Neural cell (in vitro differentiated cells): ENCODE measurements around the gene MINDY4. TPM values are rescaled to one million over a fixed set of nuclear protein-coding genes. Genes with fewer than 3 reads are reported as not detected.

Experiments used
- H2AFZ ChIP-seq: fragments of 200-600, 300-800 bp; sonication (generic), shearing (Covaris generic); 2 replicates; pipeline ENCODE4 v1.6.0; 2014; ENCODE audit warnings: low read depth, mild to moderate bottlenecking, antibody characterized with exemption, low read length, moderate library complexity
- H3F3A ChIP-seq: fragments of 200-600 bp; shearing (Covaris generic); 2 replicates; pipeline ENCODE4 v1.6.1; 2016; ENCODE audit warnings: mild to moderate bottlenecking, moderate library complexity, mixed read lengths, antibody characterized with exemption, low read length; ENCODE audit not compliant: insufficient read depth, poor library complexity, severe bottlenecking
- H3K27ac ChIP-seq: fragments of 200-600, 300-800 bp; sonication (generic), shearing (Covaris generic); 2 replicates; pipeline ENCODE4 v1.5.1; 2014; ENCODE audit warnings: mild to moderate bottlenecking, low read length, moderate library complexity
- H3K27me3 ChIP-seq: fragments of 300-800, 200-600 bp; sonication (generic), shearing (Covaris generic); 2 replicates; pipeline ENCODE4 v1.6.0; 2014; ENCODE audit warnings: mild to moderate bottlenecking, low read depth, low read length, moderate library complexity; ENCODE audit not compliant: insufficient read depth
- H3K36me3 ChIP-seq: fragments of 300-800, 200-600 bp; sonication (generic), shearing (Covaris generic); 2 replicates; pipeline ENCODE4 v1.5.1; 2014; ENCODE audit warnings: mild to moderate bottlenecking, antibody characterized with exemption, low read length, moderate library complexity; ENCODE audit not compliant: insufficient read depth
- H3K4me2 ChIP-seq: fragments of 300-800, 200-600 bp; sonication (generic), shearing (Covaris generic); 2 replicates; pipeline ENCODE4 v1.6.0; 2014; ENCODE audit warnings: mild to moderate bottlenecking, low read length
- H3K4me3 ChIP-seq: fragments of 300-800, 200-600 bp; sonication (generic), shearing (Covaris generic); 2 replicates; pipeline ENCODE4 v1.5.1; 2014; ENCODE audit warnings: mild to moderate bottlenecking, low read length, moderate library complexity
- H3K79me2 ChIP-seq: fragments of 200-600 bp; shearing (Covaris generic); replicated peaks from 2 replicates; pipeline ENCODE4 v1.6.0; 2014; ENCODE audit warnings: mild to moderate bottlenecking, low read length, moderate library complexity; ENCODE audit not compliant: insufficient read depth
- H3K9ac ChIP-seq: fragments of 300-800, 200-600 bp; sonication (generic), shearing (Covaris generic); 2 replicates; pipeline ENCODE4 v1.6.1; 2016; ENCODE audit warnings: mild to moderate bottlenecking, low read length, mixed read lengths
- H3K9me2 ChIP-seq: fragments of 200-600 bp; shearing (Covaris generic); 2 replicates; pipeline ENCODE4 v1.6.1; 2016; ENCODE audit warnings: mild to moderate bottlenecking, low read length, mixed read lengths; ENCODE audit not compliant: insufficient read depth
- H3K9me3 ChIP-seq: fragments of 200-600, 300-800 bp; sonication (generic), shearing (Covaris generic); 2 replicates; pipeline ENCODE4 v1.6.1; 2016; ENCODE audit warnings: mild to moderate bottlenecking, mixed run types, low read length, moderate library complexity, mixed read lengths
- H4K20me1 ChIP-seq: fragments of 200-600 bp; shearing (Covaris generic); 2 replicates; pipeline ENCODE4 v1.6.1; 2016; ENCODE audit warnings: mild to moderate bottlenecking, mixed run types; ENCODE audit not compliant: insufficient read depth
- CTCF ChIP-seq: fragments of 450-650 bp; IDR thresholded peaks from 2 replicates; pipeline ENCODE4 v1.5.1; 2014; ENCODE audit warnings: antibody characterized with exemption, mild to moderate bottlenecking, moderate library complexity; ENCODE audit not compliant: poor library complexity, severe bottlenecking
- EP300 ChIP-seq: fragments of 450-650 bp; conservative IDR thresholded peaks from 2 replicates; pipeline ENCODE4 v1.6.1; 2014; ENCODE audit warnings: antibody characterized with exemption, mild to moderate bottlenecking, moderate library complexity; ENCODE audit not compliant: poor library complexity, severe bottlenecking
- EZH2 ChIP-seq: fragments of 200-600, 300-800 bp; shearing (Covaris generic), sonication (generic); IDR thresholded peaks from 2 replicates; pipeline ENCODE4 v1.6.1; 2014; ENCODE audit warnings: antibody characterized with exemption, low read length, borderline replicate concordance, mild to moderate bottlenecking; ENCODE audit not compliant: insufficient read depth, poor library complexity, severe bottlenecking
- MXI1 ChIP-seq: fragments of 450-650 bp; conservative IDR thresholded peaks from 2 replicates; pipeline ENCODE4 v1.6.1; 2014; ENCODE audit warnings: antibody characterized with exemption, mild to moderate bottlenecking; ENCODE audit not compliant: poor library complexity, severe bottlenecking
- POLR2AphosphoS5 ChIP-seq: IDR thresholded peaks from 2 replicates; pipeline ENCODE4 v1.6.1; 2012
- RAD21 ChIP-seq: fragments of 450-650 bp; conservative IDR thresholded peaks from 2 replicates; pipeline ENCODE4 v1.6.1; 2014; ENCODE audit warnings: antibody characterized with exemption, mild to moderate bottlenecking, moderate library complexity
- SMC3 ChIP-seq: fragments of 450-650 bp; conservative IDR thresholded peaks from 2 replicates; pipeline ENCODE4 v1.6.1; 2014; ENCODE audit warnings: antibody characterized with exemption, mild to moderate bottlenecking, moderate library complexity; ENCODE audit not compliant: poor library complexity
- TAF1 ChIP-seq: IDR thresholded peaks from 2 replicates; pipeline ENCODE4 v1.6.1; 2012; ENCODE audit warnings: low read depth
- polyA plus RNA-seq: library from polyadenylated mRNA; depleted of rRNA; stranded (reverse); fragments of >200 nt; gene quantifications from 2 replicates; pipeline ENCODE4 v1.2.3, GENCODE V29; 2014
- TF ChIP-seq, protein P1 (sequence below): IDR thresholded peaks from 2 replicates; pipeline ENCODE4 v1.6.1; 2012; ENCODE audit warnings: borderline replicate concordance

The MINDY4 gene
- polyA plus RNA-seq, 1 donor from 2014 or later, result 1.0 TPM

DNA sequence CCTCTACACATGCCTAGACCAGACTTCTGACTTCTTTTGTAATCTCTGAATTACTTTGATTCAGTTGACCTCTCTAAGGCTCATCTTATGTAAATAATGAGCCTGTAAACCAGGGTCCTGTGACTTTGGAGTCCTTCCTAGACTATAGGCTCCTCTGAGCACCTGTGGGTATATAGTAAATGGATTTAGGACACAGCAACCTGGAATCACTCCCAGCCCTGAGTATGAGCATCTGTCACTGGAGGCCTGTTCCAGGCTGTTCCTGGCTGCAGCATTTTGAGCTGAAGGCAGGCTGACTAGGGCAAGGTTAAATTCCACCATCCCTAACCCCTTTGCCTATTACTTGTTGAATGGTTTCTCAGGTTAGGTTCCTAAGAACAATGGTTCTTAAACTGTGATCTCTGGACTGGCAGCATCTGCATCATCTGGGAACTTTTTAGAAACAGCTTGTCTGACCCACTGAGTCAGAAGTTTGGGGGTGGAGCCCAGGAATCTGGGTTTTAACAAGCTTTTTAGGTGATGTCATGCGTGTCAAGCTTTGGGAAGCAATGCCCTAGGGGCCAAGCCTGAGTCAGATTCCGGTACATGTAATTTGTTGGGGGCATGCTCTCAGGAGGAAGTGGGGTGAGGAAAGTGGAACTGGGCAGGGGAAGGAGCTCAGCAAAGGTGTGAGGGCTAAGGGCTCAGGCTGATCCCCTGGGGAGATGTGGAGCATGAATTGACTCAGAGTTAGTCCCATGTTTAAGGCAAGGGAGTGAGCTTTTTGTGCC lies 28.2 kb downstream of the MINDY4 start:
- H3K27ac ChIP-seq, result no peak overlapping the region
- H4K20me1 ChIP-seq, result no peaks in the 10 kb centered on the region
- no peaks in the 10 kb centered on the region for H3K79me2 ChIP-seq
- no peaks in the 10 kb centered on the region for H3F3A ChIP-seq
- no peak overlapping the region for H2AFZ ChIP-seq
- no peak overlapping the region for H3K4me3 ChIP-seq
- H3K9ac ChIP-seq, result no peak overlapping the region
- H3K27me3 ChIP-seq, result no peaks in the 10 kb centered on the region
- H3K36me3 ChIP-seq, result no peaks in the 10 kb centered on the region
- H3K9me2 ChIP-seq, result no peaks in the 10 kb centered on the region
- no peak overlapping the region for H3K4me2 ChIP-seq
- no peaks in the 10 kb centered on the region for H3K9me3 ChIP-seq
- TF ChIP-seq EZH2, result no peak
- TF ChIP-seq SMC3, result no peak
- no peak for TF ChIP-seq EP300
- TF ChIP-seq CTCF, result no peak
- no peak for TF ChIP-seq TAF1
- no peak for TF ChIP-seq RAD21

DNA sequence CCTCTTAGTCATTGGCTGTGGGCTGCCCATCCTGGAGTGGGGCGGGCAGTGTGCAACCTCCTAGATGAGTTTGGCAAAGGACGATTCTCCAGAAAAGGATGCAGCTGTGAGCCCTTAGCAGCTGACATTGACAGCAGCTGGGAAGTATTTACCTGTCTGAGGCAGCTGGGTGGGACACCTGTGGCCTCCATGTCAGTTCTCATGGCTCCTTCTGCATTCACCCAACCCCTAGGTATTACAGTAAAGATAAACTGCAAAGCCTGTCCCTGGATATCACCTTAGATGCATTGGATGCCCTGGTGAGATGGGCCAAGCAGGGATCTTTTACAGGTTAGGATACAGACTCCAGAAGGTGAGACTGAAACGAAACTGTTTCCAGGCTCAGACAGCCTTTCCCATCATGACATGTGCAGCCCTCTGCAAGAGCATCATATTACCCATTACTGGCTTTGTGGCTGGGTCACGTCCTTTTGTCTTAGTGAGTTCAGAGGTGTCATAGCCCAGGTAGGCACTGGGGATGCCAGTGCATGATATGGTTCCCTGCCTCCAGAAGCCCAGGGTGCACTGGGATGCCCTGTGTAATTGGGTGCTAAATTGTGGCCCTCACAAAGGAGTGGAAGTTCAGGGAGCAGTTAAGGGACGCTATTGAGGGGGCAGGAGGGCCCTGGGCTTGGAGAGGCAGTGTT lies 28.9 kb downstream of the MINDY4 start:
- TF ChIP-seq MXI1 (no peak), CTCF (no peak), RAD21 (no peak), EZH2 (no peak), EP300 (no peak), POLR2AphosphoS5 (no peak), SMC3 (no peak), TAF1 (no peak)
- TF ChIP-seq, protein P1, sequence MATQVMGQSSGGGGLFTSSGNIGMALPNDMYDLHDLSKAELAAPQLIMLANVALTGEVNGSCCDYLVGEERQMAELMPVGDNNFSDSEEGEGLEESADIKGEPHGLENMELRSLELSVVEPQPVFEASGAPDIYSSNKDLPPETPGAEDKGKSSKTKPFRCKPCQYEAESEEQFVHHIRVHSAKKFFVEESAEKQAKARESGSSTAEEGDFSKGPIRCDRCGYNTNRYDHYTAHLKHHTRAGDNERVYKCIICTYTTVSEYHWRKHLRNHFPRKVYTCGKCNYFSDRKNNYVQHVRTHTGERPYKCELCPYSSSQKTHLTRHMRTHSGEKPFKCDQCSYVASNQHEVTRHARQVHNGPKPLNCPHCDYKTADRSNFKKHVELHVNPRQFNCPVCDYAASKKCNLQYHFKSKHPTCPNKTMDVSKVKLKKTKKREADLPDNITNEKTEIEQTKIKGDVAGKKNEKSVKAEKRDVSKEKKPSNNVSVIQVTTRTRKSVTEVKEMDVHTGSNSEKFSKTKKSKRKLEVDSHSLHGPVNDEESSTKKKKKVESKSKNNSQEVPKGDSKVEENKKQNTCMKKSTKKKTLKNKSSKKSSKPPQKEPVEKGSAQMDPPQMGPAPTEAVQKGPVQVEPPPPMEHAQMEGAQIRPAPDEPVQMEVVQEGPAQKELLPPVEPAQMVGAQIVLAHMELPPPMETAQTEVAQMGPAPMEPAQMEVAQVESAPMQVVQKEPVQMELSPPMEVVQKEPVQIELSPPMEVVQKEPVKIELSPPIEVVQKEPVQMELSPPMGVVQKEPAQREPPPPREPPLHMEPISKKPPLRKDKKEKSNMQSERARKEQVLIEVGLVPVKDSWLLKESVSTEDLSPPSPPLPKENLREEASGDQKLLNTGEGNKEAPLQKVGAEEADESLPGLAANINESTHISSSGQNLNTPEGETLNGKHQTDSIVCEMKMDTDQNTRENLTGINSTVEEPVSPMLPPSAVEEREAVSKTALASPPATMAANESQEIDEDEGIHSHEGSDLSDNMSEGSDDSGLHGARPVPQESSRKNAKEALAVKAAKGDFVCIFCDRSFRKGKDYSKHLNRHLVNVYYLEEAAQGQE, result no peak
- Histone ChIP-seq H4K20me1 (no peaks in the 10 kb centered on the region), H2AFZ (no peak overlapping the region), H3K79me2 (no peaks in the 10 kb centered on the region), H3F3A (no peaks in the 10 kb centered on the region), H3K9ac (no peak overlapping the region), H3K4me3 (no peak overlapping the region), H3K36me3 (no peaks in the 10 kb centered on the region), H3K4me2 (no peak overlapping the region), H3K9me2 (no peaks in the 10 kb centered on the region), H3K27me3 (no peaks in the 10 kb centered on the region), H3K27ac (no peak overlapping the region), H3K9me3 (no peaks in the 10 kb centered on the region)
